ENCODE data around the gene SPTAN1. TPM values are rescaled to one million over a fixed set of nuclear protein-coding genes. Genes with fewer than 3 reads are reported as not detected.
"Not testable (repeated sequence)": the region's sequence is repeated elsewhere in the genome, so short reads cannot be mapped to it uniquely, and the experiment has no call there.

SPTAN1 gene
- total and polyA plus RNA-seq, 2 donors, result 109 to 136 TPM

DNA sequence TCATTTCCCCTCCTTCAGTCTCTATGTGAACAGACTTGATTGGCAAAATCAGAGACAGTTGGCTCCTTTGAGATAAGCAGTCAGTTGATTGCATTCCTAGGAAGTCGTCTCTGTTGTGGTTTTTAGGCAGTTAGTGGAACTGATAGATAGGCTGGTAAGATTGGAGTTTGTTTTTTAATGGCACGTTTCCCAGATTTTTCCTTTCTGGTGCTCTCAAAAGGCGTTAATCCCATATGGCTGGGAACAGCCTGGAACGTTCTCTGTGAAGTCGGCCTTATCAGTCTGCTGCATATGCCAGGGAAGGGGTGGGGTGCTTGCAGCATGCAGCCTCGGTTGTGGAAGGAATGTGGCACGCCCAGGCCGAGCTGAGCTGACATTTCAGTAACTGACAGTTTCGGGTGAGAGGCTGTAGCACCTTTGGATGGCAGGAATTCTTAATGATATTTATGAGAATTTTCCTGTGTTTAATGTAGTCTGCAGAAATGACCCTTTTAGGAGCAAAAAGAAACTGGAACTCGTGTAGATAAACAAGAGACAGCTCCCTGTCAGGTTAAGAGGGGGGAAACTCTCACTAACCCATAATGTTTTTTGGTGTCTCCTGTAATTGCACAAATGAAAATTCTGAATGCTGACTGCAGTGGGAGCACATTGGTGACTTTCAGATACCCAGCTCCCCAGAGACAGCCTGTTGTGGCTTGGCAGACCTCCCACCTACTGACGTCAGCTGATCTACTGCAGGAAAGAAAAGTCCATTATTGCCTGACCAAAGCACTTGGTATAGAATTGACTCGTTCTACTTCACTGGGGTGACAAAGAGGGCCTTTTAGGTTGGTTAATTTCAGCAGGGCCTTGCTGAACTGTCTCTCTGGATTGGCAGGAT, 6.3 kb downstream of the SPTAN1 start:
- no peaks in the 10 kb centered on the region for H3K9me3 ChIP-seq (ENCODE audit: control insufficient read depth in 2 of 2, insufficient read depth in 1 of 2, low read length in 1 of 2)
- H3K27me3 ChIP-seq (ENCODE audit: control insufficient read depth in 2 of 2, insufficient read depth in 1 of 2, low read length in 1 of 2), result no peaks in the 10 kb centered on the region
- H3K36me3 ChIP-seq (ENCODE audit: control insufficient read depth in 2 of 2, insufficient read depth in 2 of 2, low read length in 1 of 2), result peaks cover 4 to 7% of the 10 kb centered on the region in 2 donors
- peak in 1 of 9 donors; percentile 25 for DNase-seq (ENCODE audit: low read depth in 6 of 9, low spot score in 9 of 9)
- H3K4me1 ChIP-seq (ENCODE audit: control insufficient read depth in 2 of 2, insufficient read depth in 2 of 2, low read length in 2 of 2), result peaks cover 13 to 30% of the 10 kb centered on the region in 2 donors
- H3K4me3 ChIP-seq (ENCODE audit: low read length in 2 of 2), result no peak overlapping the region
- peak overlapping the region in 1 of 2 donors; percentile 59 for H3K27ac ChIP-seq (ENCODE audit: low read depth in 1 of 2, low read length in 1 of 2)
- 13% methylated on average over 12 of the region's 12 CpGs for WGBS

DNA sequence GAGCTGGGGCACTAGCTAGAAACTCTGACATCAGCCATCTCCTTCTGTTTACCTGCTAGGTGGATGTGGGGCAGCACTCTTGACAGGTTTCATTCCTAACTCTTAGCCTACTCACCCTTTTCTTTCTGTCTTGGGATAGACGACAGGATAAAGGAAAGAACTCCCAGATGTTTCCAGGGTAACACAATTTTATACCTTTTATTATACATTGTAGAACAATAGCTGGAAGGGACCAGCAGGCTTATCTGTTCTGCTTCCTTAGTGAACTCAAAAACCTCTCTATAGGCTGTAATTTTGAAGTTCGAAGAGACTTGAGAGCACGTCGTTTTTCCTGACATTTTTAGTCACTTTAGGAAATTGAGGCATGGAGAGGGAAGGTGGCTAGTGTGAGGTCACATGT, 13.2 kb downstream of the SPTAN1 start:
- DNase-seq (ENCODE audit: low read depth in 6 of 9, low spot score in 9 of 9), result no peak
- Histone ChIP-seq H3K27ac (ENCODE audit: low read depth in 1 of 2, low read length in 1 of 2) (no peak overlapping the region), H3K4me1 (ENCODE audit: control insufficient read depth in 2 of 2, insufficient read depth in 2 of 2, low read length in 2 of 2) (no peaks in the 10 kb centered on the region), H3K36me3 (ENCODE audit: control insufficient read depth in 2 of 2, insufficient read depth in 2 of 2, low read length in 1 of 2) (peaks cover 33 to 38% of the 10 kb centered on the region in 2 donors), H3K9me3 (ENCODE audit: control insufficient read depth in 2 of 2, insufficient read depth in 1 of 2, low read length in 1 of 2) (no peaks in the 10 kb centered on the region), H3K4me3 (ENCODE audit: low read length in 2 of 2) (no peak overlapping the region), H3K27me3 (ENCODE audit: control insufficient read depth in 2 of 2, insufficient read depth in 1 of 2, low read length in 1 of 2) (no peaks in the 10 kb centered on the region)
- WGBS, result 93% methylated on average over 4 of the region's 4 CpGs

DNA sequence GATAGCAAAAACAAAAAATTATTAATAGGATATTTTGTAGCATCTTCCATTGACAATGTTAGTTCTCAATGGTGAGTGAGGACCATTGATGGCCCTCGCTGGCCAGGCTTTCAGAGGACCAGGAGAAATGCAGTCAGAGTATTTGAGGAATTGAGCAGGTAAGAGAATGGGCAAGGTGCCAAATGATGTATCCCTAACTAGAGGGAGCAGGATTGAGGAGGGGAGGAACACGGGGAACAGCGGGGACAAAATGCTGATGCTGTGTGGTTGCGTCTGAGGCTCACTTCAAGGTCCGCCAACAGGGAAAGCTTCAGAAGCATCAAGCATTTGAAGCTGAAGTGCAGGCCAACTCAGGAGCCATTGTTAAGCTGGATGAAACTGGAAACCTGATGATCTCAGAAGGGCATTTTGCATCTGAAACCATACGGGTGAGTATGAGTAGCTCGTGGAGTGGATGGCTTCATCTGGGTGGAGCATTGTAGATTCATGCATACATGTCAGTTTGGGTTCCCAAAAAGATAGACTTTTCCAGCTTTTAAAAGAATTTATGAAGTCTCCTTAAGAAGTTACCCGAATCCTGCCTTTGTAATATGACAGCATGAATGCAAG, 16.2 kb downstream of the SPTAN1 start:
- H3K36me3 ChIP-seq (ENCODE audit: control insufficient read depth in 2 of 2, insufficient read depth in 2 of 2, low read length in 1 of 2), result peaks cover 48 to 52% of the 10 kb centered on the region in 2 donors
- no peaks in the 10 kb centered on the region for H3K27me3 ChIP-seq (ENCODE audit: control insufficient read depth in 2 of 2, insufficient read depth in 1 of 2, low read length in 1 of 2)
- no peak for DNase-seq (ENCODE audit: low read depth in 6 of 9, low spot score in 9 of 9)
- H3K9me3 ChIP-seq (ENCODE audit: control insufficient read depth in 2 of 2, insufficient read depth in 1 of 2, low read length in 1 of 2), result no peaks in the 10 kb centered on the region
- 90% methylated on average over 8 of the region's 8 CpGs for WGBS
- no peak overlapping the region for H3K27ac ChIP-seq (ENCODE audit: low read depth in 1 of 2, low read length in 1 of 2)
- H3K4me3 ChIP-seq (ENCODE audit: low read length in 2 of 2), result no peak overlapping the region
- no peaks in the 10 kb centered on the region for H3K4me1 ChIP-seq (ENCODE audit: control insufficient read depth in 2 of 2, insufficient read depth in 2 of 2, low read length in 2 of 2)

DNA sequence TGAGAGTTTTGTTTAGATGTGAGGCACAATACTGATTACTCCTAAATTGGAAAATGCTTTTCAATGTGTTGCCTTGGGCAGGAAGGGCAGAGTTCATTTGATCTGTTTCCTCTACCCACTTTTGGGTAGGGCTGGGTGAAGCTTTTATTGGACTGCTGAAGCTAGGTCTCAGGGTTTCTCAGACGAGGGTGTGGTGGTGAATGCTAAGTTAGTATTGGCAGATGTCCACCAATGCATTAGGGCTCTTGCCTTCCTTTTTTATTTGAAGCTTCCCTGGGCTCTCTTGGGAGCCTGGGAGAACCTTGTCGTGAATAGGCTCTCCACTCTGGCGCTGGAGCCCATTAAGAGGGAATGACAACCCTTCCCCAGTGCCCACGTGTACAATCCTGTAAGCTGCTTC, 23.1 kb downstream of the SPTAN1 start:
- no peak for DNase-seq (ENCODE audit: low read depth in 6 of 9, low spot score in 9 of 9)
- Histone ChIP-seq H3K36me3 (ENCODE audit: control insufficient read depth in 2 of 2, insufficient read depth in 2 of 2, low read length in 1 of 2) (peaks cover 69 to 86% of the 10 kb centered on the region in 2 donors), H3K27me3 (ENCODE audit: control insufficient read depth in 2 of 2, insufficient read depth in 1 of 2, low read length in 1 of 2) (no peaks in the 10 kb centered on the region), H3K4me3 (ENCODE audit: low read length in 2 of 2) (no peak overlapping the region), H3K27ac (ENCODE audit: low read depth in 1 of 2, low read length in 1 of 2) (no peak overlapping the region), H3K4me1 (ENCODE audit: control insufficient read depth in 2 of 2, insufficient read depth in 2 of 2, low read length in 2 of 2) (no peaks in the 10 kb centered on the region), H3K9me3 (ENCODE audit: control insufficient read depth in 2 of 2, insufficient read depth in 1 of 2, low read length in 1 of 2) (no peaks in the 10 kb centered on the region)
- WGBS, result 96% methylated on average over 4 of the region's 4 CpGs

DNA sequence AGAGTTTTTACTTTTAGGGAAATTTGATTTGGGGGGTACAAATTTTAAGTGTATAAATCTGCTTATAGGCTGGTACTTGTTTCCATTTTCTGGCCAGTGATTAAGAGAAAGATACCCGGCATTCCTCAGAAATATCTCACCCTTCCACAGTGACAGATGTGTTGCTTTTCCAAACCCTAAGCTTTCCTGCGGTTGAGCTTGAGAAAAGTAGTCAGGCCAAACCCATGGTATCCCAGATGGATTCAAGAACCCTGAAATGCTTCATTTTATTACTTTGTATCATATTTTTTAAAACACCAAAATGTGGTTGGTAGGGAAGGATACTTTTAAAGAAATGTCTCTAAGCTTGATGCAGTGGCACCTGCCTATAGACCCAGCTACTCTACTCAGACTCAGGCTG, 23.5 kb downstream of the SPTAN1 start:
- no peaks in the 10 kb centered on the region for H3K9me3 ChIP-seq (ENCODE audit: control insufficient read depth in 2 of 2, insufficient read depth in 1 of 2, low read length in 1 of 2)
- WGBS, result 97% methylated on average over 2 of the region's 2 CpGs
- H3K36me3 ChIP-seq (ENCODE audit: control insufficient read depth in 2 of 2, insufficient read depth in 2 of 2, low read length in 1 of 2), result peaks cover 74 to 90% of the 10 kb centered on the region in 2 donors
- H3K27ac ChIP-seq (ENCODE audit: low read depth in 1 of 2, low read length in 1 of 2), result no peak overlapping the region
- DNase-seq (ENCODE audit: low read depth in 6 of 9, low spot score in 9 of 9), result no peak
- H3K4me3 ChIP-seq (ENCODE audit: low read length in 2 of 2), result no peak overlapping the region
- no peaks in the 10 kb centered on the region for H3K4me1 ChIP-seq (ENCODE audit: control insufficient read depth in 2 of 2, insufficient read depth in 2 of 2, low read length in 2 of 2)
- H3K27me3 ChIP-seq (ENCODE audit: control insufficient read depth in 2 of 2, insufficient read depth in 1 of 2, low read length in 1 of 2), result no peaks in the 10 kb centered on the region

DNA sequence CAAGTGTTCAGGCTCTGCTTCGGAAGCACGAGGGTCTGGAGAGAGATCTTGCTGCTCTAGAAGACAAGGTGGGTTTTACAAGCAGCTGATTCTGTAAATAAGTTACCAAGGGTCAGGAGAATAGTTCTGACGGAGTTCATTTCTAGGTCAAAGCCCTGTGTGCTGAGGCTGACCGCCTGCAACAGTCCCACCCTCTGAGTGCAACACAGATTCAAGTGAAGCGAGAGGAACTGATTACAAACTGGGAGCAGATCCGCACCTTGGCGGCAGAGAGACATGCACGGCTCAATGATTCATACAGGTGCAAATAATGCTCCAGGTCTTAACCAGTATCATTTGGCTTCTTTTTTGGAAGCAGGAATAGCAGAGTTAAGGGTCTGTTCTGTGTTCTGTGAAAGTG, 24.8 kb downstream of the SPTAN1 start:
- WGBS, result 98% methylated on average over 8 of the region's 8 CpGs
- H3K4me3 ChIP-seq (ENCODE audit: low read length in 2 of 2), result no peak overlapping the region
- H3K36me3 ChIP-seq (ENCODE audit: control insufficient read depth in 2 of 2, insufficient read depth in 2 of 2, low read length in 1 of 2), result peaks cover 78 to 92% of the 10 kb centered on the region in 2 donors
- no peaks in the 10 kb centered on the region for H3K4me1 ChIP-seq (ENCODE audit: control insufficient read depth in 2 of 2, insufficient read depth in 2 of 2, low read length in 2 of 2)
- no peaks in the 10 kb centered on the region for H3K9me3 ChIP-seq (ENCODE audit: control insufficient read depth in 2 of 2, insufficient read depth in 1 of 2, low read length in 1 of 2)
- H3K27me3 ChIP-seq (ENCODE audit: control insufficient read depth in 2 of 2, insufficient read depth in 1 of 2, low read length in 1 of 2), result no peaks in the 10 kb centered on the region
- no peak overlapping the region for H3K27ac ChIP-seq (ENCODE audit: low read depth in 1 of 2, low read length in 1 of 2)
- DNase-seq (ENCODE audit: low read depth in 6 of 9, low spot score in 9 of 9), result no peak

DNA sequence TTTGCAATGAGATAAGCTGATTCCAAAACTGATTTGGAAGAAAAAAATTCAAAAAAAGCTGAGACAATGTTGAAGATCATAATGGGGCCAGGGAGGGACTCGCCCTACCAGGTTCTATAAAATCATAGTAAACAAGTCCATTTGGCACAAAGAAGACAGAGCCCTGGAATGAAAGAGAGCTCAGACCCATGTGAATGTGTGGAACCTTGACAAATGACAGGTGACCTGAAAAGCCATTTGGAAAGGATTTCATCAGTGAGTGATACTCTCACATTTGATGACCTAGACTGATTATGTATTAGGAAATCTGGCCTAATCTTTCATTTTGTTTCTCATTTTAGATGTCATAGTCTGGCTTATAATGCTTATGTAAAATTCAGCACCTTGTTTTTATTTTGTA, 26.8 kb downstream of the SPTAN1 start:
- H3K27me3 ChIP-seq (ENCODE audit: control insufficient read depth in 2 of 2, insufficient read depth in 1 of 2, low read length in 1 of 2), result no peaks in the 10 kb centered on the region
- no peaks in the 10 kb centered on the region for H3K9me3 ChIP-seq (ENCODE audit: control insufficient read depth in 2 of 2, insufficient read depth in 1 of 2, low read length in 1 of 2)
- DNase-seq (ENCODE audit: low read depth in 6 of 9, low spot score in 9 of 9), result no peak
- WGBS, result 100% methylated on average over 1 of the region's 1 CpG
- H3K36me3 ChIP-seq (ENCODE audit: control insufficient read depth in 2 of 2, insufficient read depth in 2 of 2, low read length in 1 of 2), result peaks cover 83 to 97% of the 10 kb centered on the region in 2 donors
- H3K4me1 ChIP-seq (ENCODE audit: control insufficient read depth in 2 of 2, insufficient read depth in 2 of 2, low read length in 2 of 2), result no peaks in the 10 kb centered on the region
- no peak overlapping the region for H3K27ac ChIP-seq (ENCODE audit: low read depth in 1 of 2, low read length in 1 of 2)
- H3K4me3 ChIP-seq (ENCODE audit: low read length in 2 of 2), result no peak overlapping the region

DNA sequence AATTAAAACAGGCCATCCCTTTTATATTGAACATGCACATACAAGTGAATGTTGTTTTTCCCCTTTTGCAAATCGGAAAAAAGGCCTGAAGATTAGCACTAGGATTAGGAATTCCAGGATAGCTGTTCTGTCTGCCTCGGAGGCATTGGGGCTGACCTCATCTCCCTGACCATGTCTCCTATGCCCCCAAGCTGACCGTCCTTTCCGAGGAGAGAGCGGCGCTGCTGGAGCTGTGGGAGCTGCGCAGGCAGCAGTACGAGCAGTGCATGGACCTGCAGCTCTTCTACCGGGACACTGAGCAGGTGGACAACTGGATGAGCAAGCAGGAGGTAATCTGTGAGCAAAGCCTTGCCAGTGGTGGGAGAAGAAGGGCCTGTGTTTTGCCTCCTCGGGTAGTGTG, 28.3 kb downstream of the SPTAN1 start:
- H3K9me3 ChIP-seq (ENCODE audit: control insufficient read depth in 2 of 2, insufficient read depth in 1 of 2, low read length in 1 of 2), result no peaks in the 10 kb centered on the region
- WGBS, result 99% methylated on average over 10 of the region's 10 CpGs
- no peak for DNase-seq (ENCODE audit: low read depth in 6 of 9, low spot score in 9 of 9)
- H3K27me3 ChIP-seq (ENCODE audit: control insufficient read depth in 2 of 2, insufficient read depth in 1 of 2, low read length in 1 of 2), result no peaks in the 10 kb centered on the region
- H3K36me3 ChIP-seq (ENCODE audit: control insufficient read depth in 2 of 2, insufficient read depth in 2 of 2, low read length in 1 of 2), result peaks cover 84 to 97% of the 10 kb centered on the region in 2 donors
- no peak overlapping the region for H3K4me3 ChIP-seq (ENCODE audit: low read length in 2 of 2)
- H3K4me1 ChIP-seq (ENCODE audit: control insufficient read depth in 2 of 2, insufficient read depth in 2 of 2, low read length in 2 of 2), result no peaks in the 10 kb centered on the region
- H3K27ac ChIP-seq (ENCODE audit: low read depth in 1 of 2, low read length in 1 of 2), result no peak overlapping the region

DNA sequence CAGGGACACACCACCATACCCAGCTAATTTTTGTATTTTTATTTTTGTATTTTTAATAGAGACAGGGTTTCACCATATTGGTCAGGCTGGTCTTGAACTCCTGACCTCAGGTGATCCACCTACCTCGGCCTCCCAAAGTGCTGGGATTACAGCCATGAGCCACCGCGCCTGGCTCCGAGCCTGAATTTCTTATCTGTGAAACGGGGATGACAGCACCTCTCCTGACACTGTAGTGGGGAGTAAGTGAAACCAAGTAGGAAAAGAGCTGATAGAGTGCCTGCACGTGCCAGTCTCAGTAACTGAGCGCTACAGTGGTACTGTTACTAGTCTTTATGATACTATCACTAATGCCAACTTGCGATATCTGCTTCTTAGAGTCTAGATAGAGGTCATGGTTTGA, 32.8 kb downstream of the SPTAN1 start:
- not testable (repeated sequence) for DNase-seq (ENCODE audit: low read depth in 6 of 9, low spot score in 9 of 9); H3K27ac ChIP-seq (ENCODE audit: low read depth in 1 of 2, low read length in 1 of 2); H3K9me3 ChIP-seq (ENCODE audit: control insufficient read depth in 2 of 2, insufficient read depth in 1 of 2, low read length in 1 of 2); H3K4me3 ChIP-seq (ENCODE audit: low read length in 2 of 2); H3K27me3 ChIP-seq (ENCODE audit: control insufficient read depth in 2 of 2, insufficient read depth in 1 of 2, low read length in 1 of 2)
- 95% methylated on average over 8 of the region's 8 CpGs for WGBS
- Histone ChIP-seq H3K4me1 (ENCODE audit: control insufficient read depth in 2 of 2, insufficient read depth in 2 of 2, low read length in 2 of 2) (peaks cover 3 to 22% of the 10 kb centered on the region in 2 donors), H3K36me3 (ENCODE audit: control insufficient read depth in 2 of 2, insufficient read depth in 2 of 2, low read length in 1 of 2) (peaks cover 78 to 88% of the 10 kb centered on the region in 2 donors)
